GM18519 (cell line): ENCODE data around the gene ECEL1.
"Not testable (repeated sequence)": the region's sequence is repeated elsewhere in the genome, so short reads cannot be mapped to it uniquely, and the experiment has no call there.

Source experiments
- ATAC-seq: cut with Tn5 transposase; IDR thresholded peaks from one replicate; pipeline ENCODE4 v1.9.1; 2021; ENCODE audit warnings: mild to moderate bottlenecking, moderate library complexity; ENCODE audit not compliant: unreplicated experiment, low FRiP score

ECEL1 gene

DNA sequence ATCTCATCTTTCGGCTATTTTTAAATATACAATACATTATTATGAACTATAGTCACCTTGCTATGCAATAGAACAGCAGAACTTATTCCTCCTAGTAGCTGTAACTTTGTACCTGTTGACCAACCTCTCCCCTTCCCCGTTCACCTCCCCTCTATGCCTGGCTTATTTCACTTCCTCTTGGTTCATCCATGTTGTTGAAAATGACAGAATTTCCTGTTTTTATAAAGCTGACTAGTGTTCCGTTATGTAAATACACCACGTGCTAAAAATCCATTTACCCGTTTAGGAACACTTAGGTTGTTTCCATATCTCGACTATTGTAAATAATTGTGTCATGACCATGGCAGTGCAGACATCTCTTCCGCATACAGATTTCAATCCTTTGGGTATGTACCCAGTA, 21.4 kb downstream of the ECEL1 start:
- ATAC-seq, result no peak

DNA sequence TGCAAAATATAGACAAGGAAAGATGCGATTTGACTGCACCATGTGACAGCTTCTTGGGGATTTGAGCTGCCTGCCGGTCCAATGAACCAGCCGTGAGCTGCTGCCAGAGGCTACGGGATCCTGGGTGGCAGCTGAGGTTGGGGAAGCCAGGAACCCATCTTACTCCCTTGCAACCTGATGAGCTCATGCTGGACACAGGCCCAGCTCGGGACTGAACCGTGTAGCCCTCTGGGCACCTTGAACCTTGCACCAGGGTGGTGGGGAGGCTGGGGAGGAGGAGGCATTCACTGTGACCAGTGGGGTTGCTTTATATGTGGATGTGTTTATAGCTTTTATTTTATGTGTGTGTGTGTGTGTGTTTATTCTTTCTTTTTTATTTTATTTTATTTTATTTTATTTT, 22.6 kb downstream of the ECEL1 start:
- no peak for ATAC-seq

DNA sequence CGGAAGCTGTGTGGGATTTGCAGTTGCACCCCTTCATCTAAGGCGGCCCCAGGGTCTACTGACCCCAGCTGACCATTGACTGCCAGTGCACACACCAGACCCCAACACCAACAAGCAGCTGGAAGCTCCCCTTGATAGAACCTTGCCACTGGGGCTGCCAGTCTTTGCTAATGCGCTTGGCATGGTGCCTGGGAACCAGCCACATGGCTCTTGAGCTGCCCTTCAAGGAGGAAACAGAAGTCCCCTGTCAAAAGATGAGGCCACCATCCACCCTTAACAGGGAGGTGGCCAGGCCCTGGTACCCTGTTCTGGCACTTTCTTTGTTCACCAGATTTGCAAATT, 23.1 kb downstream of the ECEL1 start:
- ATAC-seq, result no peak

DNA sequence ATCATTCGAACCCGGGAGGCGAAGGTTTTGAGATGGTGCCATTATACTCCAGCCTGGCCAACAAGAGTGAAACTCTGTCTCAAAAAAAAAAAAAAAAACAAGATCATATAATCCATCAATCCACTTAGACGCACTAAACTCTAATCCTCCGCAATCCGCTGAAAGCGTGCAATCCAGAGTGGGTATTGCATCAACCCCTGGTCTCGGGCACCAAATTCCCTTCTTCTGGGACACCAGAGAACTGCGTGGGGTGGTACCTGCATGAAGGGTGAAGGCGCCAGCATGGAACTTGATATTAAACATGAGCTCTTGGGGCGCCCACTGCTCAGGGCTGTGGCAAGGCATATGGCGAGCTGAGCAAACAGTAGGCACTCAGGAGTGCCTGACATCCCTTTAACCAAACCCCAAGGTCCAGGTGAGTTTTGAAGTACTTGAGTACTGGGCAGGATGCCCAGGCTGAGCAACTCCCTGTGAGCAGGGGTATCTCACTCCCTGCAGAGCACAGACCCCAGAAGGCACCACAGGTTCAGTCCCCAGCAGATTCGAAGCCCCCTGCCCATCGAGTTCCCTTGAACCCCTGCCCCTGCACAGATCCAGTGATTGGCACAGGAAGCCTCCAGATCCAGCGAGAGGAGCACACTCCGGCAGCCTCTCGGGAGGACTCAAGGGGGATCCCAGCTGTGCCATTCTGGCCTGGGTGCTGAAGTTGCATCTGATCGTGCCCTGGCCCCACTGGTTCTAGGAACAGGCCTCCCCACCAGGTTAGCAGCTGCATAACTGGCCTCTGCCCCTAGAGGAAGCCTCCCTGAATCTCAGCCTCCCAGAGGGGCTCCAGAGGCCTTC, 23.7 kb downstream of the ECEL1 start:
- ATAC-seq, result no peak

DNA sequence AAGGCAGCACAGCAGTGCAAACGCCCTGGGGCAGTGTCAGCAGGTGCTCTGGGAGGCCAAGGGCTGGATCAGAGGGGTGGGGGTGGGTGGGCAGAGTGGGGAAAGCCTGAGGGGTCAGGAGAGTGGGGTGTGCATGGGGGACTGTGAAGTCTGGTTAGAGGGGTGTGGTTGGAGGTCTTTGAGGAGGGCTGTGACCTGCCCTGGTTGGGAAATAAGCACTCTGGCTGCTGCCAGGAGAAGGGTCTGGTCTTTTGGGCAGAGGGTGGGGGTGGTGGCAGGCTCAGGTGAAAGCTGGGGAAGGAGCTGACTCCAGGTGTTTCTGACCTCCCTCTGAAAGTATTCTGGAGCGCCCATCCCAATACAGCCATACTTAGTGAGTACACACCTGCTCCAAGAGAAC, 27.5 kb downstream of the ECEL1 start:
- ATAC-seq, result no peak

DNA sequence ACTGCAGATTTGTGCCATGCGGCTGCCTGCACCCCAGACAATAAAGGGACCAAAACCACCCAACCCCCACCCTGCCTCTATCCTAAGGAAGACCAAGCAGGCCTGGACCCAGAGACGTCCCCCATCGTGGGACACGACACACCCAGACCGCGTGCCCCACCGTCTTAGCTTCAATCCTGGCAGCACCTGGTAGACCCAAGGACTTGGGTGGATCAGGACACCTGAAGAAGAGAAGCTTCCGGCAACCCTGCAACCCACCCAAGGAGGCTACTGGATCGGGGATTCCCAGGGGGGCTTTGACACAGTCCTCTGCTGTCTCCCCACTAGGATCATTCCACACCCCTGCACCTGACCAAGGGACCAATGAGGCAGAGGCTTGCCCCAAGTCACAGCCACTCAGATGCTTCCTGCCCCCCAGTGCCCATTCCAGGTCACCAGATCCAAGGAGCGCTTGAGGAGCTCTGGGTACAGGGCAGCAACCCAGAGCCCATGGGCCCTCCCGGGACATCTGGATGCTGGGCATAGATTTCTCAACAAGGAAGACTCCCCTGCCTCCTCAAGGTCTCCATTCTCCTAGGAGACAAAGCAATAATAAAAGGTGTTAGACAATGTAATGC, 28.1 kb downstream of the ECEL1 start:
- no peak for ATAC-seq

DNA sequence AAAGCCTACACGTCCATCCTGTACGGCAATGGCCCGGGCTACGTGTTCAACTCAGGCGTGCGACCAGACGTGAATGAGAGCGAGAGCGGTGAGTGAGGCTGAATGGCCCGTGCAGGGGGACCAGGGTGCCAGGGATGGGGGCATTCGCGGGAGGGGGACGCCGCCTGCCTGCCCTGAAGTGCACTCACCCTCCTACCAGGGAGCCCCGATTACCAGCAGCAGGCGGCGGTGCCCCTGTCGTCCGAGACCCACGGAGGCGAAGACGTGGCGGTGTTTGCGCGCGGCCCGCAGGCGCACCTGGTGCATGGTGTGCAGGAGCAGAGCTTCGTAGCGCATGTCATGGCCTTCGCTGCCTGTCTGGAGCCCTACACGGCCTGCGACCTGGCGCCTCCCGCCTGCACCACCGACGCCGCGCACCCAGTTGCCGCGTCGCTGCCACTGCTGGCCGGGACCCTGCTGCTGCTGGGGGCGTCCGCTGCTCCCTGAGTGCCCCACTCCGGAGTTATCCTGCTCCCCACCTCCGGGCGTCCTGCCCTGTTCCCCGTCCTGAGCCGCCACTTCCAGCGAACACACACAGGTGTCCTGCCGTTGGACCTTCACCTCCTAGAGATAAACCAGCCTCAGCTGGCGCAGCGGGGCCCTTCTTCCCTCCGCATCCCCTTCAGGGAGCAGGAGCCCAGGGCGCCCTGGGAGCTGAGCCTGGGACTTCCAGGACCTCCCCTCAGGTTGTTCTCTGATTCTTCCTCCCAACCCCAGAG, 28.8 kb downstream of the ECEL1 start:
- no peak for ATAC-seq

DNA sequence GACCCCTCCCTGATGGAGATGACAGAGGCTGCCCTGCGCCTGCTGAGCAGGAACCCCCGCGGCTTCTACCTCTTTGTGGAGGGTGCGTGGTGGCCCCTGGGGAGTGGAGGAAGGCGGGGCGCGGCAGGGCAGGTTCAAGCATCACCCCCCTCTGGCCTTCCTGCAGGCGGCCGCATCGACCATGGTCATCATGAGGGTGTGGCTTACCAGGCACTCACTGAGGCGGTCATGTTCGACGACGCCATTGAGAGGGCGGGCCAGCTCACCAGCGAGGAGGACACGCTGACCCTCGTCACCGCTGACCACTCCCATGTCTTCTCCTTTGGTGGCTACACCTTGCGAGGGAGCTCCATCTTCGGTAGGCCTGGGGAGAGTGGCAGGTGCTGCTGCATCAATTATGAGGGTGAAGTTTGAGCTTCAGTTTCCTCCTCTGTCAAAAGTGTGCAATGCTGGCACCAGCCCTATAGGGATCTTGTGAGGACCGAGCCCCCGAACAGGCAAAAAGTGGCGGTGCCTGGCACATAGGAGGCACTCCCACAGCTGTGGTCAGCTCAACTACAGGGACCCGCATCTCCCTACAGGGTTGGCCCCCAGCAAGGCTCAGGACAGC, 29.5 kb downstream of the ECEL1 start:
- ATAC-seq, result no peak

DNA sequence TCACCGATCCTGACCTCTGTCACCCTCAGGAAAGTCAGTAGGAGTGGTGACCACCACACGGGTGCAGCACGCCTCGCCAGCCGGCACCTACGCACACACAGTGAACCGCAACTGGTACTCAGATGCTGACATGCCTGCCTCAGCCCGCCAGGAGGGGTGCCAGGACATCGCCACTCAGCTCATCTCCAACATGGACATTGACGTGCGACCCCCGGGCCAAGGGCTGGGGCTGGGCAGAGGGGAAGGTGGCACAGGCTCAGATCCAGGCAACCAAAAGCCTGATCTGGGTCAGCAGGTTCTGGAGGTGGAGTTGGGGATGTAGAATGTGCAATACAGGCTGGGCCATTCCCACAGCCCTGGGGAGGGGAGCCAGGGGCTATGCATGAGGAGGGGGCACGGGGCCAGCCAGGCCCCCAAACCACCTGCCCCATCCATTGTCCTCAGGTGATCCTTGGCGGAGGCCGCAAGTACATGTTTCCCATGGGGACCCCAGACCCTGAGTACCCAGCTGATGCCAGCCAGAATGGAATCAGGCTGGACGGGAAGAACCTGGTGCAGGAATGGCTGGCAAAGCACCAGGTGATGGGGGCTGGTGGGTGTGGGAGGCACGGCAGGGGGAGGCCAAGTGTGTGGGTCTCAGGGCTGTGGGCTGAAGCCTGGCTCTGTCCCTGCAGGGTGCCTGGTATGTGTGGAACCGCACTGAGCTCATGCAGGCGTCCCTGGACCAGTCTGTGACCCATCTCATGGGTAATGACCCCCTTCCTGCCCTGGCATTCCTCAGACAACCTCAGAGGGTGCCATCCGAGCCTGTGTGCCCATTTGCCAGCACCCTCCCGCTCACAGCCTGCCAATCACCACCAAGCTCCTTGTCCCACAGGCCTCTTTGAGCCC, 30.3 kb downstream of the ECEL1 start:
- ATAC-seq, result no peak

DNA sequence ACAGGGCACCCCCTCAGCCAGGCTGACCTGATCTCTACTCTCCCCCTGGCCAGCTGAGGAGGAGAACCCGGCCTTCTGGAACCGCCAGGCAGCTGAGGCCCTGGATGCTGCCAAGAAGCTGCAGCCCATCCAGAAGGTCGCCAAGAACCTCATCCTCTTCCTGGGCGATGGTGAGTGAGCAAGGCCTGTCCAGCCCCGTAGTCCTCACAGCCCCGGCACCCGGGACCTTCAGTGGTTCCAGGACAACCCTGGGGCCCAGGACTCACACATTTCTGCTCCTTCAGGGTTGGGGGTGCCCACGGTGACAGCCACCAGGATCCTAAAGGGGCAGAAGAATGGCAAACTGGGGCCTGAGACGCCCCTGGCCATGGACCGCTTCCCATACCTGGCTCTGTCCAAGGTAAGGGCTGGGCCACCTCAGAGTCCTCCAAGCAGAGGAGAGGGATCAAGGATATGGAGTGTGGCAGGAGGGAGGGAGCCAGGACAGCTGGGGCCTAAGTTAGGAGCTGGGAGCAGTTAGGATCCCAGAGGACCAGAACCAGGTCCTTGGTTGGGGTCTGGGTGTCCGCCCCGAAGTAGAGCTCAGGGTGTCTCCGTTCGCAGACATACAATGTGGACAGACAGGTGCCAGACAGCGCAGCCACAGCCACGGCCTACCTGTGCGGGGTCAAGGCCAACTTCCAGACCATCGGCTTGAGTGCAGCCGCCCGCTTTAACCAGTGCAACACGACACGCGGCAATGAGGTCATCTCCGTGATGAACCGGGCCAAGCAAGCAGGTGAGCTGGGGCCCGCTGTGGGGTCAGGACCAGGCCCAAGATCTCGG, 31.1 kb downstream of the ECEL1 start:
- no peak for ATAC-seq

DNA sequence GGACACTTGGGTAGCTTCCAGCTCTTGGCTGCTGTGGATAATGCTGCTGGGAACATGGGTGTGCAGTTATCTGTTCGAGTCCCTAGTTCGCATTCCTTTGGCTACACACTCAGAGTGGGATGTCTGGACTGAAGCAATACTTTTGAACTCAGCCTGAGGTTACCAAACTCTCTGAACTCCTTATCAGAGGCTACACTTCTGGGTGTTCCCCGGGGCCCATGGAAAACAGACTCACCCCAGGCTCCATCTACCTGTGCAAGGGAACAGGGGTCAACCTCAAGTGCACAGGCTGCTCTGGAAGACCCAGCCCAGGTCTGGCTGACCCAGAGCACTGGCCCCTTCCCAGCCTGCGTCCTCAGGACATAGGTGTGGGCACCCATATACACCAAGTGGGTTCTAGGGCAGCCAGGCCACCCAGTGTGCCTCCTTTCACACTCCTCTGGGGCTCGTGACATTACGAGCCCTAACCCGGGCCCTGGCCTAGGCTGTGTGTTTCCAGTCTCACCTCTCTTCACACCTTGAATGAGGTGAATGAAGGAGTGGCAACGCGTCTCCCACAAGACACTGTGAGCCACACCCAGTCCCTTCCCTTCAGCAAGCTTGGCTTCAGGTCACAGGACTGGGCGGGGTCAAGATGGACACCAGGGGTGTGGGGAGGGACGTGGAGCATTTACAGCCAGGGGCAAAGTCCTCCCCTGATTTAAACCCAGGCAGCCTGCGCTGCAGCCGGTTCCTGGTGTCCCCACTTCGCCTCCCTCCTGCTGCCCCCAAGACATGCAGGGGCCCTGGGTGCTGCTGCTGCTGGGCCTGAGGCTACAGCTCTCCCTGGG, 32.0 kb downstream of the ECEL1 start, which contains the start of gene ALPI:
Gene ALPI (plus strand): TSS at position 728 of the 830 bp plus-strand sequence. CDS start 47 bp downstream, at position 775.
- no peak for ATAC-seq

DNA sequence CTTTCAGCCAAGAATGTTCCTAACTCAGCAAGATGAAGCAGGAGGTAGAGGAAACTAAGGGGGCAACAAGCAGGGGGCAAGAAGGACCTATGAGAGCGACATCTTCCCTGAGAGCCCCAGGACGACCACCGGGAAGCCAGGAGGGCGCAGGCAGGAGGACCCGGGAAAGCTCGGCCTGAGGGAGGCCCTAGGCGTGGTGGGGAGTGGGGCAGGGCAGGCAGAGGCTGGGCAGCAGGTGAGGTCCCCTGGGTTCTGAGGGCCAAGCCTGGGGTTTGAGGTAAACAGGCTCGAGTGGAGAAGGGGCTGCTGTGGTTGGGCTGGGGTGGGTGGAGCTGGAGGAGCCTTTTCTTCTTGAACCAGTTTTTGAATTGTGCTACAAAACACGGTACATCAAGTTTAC, 33.0 kb downstream of the ECEL1 start:
- no peak for ATAC-seq

DNA sequence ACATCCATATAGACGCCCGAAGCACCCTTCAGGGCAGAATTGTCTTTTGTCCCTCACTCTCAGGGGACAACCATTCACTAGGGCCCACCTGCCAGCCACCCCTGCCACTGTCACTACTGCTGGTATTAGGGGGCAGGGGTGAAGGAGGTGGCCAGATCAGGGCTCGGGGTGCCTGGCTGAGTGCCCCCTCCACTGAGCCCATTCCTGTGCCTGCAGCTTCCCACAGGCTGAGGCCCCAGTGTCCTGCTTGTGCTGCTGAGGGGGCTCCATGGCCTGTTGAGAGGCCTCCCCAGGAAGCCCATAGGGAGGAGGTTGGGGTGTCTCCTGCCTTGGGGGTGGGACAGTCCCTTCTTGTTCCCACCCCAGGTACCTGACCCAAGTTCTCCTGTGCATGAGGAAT, 36.0 kb downstream of the ECEL1 start:
- not testable (repeated sequence) for ATAC-seq

DNA sequence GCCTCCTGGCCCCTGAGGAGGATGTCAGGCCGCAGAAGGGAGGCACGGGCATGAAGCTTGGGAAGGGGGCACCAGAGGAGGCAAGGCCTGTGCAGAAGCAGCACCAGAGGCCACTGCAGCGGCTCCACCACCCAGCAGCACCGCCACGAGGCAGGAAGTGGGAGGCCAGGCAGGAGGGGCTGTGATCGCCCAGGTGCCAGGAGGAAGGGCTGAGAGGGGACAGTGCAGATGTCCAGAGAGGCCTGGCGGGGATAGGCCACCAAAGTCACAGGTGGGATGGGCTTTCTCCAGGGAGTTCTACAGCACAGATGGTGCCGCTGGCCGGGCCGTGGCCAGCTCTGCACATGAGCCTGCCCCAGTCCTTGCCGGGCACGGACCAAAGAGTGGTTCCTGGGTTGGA, 37.7 kb downstream of the ECEL1 start:
- ATAC-seq, result no peak

DNA sequence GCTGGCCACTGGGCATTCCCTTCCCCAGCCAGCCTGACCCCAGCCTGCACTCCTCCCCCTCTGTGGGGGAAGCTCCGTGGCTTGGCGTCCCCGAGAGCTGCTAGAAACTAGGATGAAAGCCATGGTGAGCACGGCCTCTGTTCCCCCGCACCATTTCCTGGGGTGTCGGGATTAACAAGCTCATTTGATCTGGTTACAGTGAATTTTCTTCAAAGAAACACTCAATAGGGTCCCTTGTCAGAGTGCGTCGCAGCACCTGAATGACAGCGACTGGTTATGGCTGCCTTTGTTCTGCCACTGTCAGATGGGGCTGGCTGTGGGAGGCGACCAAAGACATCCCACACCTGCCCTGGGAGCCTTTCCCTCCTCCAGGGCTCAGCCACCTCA, 39.3 kb downstream of the ECEL1 start:
- no peak for ATAC-seq

DNA sequence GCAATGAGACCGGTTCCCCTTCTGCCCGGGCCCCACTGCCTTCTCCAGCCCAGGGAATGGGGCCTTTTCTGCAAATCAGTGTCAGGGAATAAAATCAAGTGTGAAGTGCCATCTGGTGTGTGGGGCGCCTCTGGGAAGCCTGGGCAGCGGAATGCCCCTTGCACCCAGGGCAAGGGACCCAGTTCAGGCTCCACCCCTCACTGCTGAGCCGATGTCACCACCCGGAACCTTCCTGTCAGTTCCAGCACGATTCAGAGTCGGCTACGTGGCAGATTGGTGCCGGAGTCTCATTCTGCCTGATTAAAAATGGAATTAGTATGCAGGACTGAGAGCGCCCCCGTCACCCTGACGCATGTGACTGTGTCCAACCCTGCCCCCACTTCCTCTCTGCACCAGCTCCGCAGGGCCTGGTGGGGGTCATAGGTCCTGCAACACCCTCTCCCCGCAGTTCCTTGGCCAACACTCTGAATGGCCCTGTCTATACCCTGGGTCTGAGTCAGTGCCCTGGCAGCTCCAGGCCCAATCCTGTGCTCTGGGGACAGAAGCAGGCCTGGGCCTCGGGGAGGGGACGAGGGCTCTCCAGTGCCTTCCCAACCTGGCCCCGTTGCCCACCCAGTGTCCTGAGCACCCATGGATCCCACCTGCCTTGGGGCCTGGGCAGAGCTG, 39.9 kb downstream of the ECEL1 start:
- ATAC-seq, result no peak

DNA sequence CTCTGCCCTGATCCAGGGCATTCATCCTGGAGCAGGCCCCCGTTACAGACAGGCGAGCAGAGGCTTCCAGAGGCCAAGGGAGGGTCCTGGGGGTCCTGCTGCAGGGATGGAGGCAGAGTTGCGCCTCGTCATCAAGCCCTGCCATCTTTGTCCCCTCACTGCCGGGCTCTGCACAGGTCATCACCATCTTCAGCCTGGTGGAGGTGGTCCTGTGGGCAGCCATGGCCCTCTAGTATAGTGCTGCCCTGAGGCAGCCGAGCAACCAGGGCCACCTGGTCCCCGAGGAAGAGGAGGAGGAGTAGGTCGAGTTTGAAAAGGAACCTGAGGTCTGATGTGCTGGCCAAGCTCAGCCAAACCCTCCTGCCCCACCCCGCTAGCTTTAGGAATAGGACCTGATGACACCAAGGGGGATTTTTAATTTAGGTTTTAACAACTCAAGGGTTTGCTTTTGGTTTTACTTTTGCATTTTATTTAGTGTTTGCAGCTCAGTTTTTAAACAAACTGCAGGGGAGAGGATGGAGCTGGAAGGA, 40.5 kb downstream of the ECEL1 start:
- ATAC-seq, result no peak
